Lung (tissue), 12 donors: ENCODE measurements around the gene GPRC5D. TPM values are rescaled to one million over a fixed set of nuclear protein-coding genes. Genes with fewer than 3 reads are reported as not detected.

ENCODE experiments used
- ATAC-seq: fragments of 200-7000 bp; cut with Tn5 transposase; one replicate; pipeline ENCODE4 v1.9.1; 2020; ENCODE audit warnings: moderate number of reproducible peaks; ENCODE audit not compliant: insufficient read depth, low FRiP score
- DNase-seq, 3 donors: peaks; one replicate each; pipeline ENCODE4 v3.0.0-alpha.2; 2013 to 2017
- H3K27ac ChIP-seq, 2 donors: one replicate each; pipeline ENCODE4 v1.5.1; 2013; ENCODE audit warnings: mild to moderate bottlenecking in 2 of 2, moderate library complexity in 2 of 2, control low read depth in 1 of 2, inconsistent platforms in 1 of 2, low read depth in 1 of 2, low read length in 1 of 2
- H3K27me3 ChIP-seq, 3 donors: one replicate each; pipeline ENCODE4 v1.5.1; 2013; ENCODE audit warnings: low read length in 2 of 3; ENCODE audit not compliant: control insufficient read depth in 3 of 3, insufficient read depth in 3 of 3
- H3K36me3 ChIP-seq, 4 donors: one replicate each; pipeline ENCODE4 v1.5.1; 2013; ENCODE audit warnings: low read length in 4 of 4, mild to moderate bottlenecking in 1 of 4, moderate library complexity in 1 of 4; ENCODE audit not compliant: control insufficient read depth in 4 of 4, insufficient read depth in 4 of 4
- H3K4me1 ChIP-seq, 5 donors: one replicate each; pipeline ENCODE4 v1.5.1; 2013; ENCODE audit warnings: low read length in 5 of 5, mild to moderate bottlenecking in 2 of 5, moderate library complexity in 1 of 5; ENCODE audit not compliant: control insufficient read depth in 5 of 5, insufficient read depth in 5 of 5
- H3K4me3 ChIP-seq: one replicate; pipeline ENCODE4 v1.5.1; 2013; ENCODE audit warnings: mild to moderate bottlenecking, control low read depth, moderate library complexity
- H3K9ac ChIP-seq, 2 donors: one replicate each; pipeline ENCODE4 v1.5.1; 2013; ENCODE audit warnings: low read length in 2 of 2, control low read depth in 1 of 2; ENCODE audit not compliant: insufficient read depth in 1 of 2
- H3K9me3 ChIP-seq, 4 donors: one replicate each; pipeline ENCODE4 v1.5.1; 2013; ENCODE audit warnings: low read length in 3 of 4, mild to moderate bottlenecking in 1 of 4, moderate library complexity in 1 of 4; ENCODE audit not compliant: control insufficient read depth in 4 of 4, insufficient read depth in 3 of 4
- CTCF ChIP-seq: IDR thresholded peaks from 2 replicates; pipeline ENCODE4 v1.5.1; 2012; ENCODE audit warnings: mild to moderate bottlenecking; ENCODE audit errors: control extremely low read depth, extremely low read depth
- WGBS, 2 donors: extraction: QIAGEN DNeasy Blood & Tissue Kit; methylation state at CpG; one replicate each; pipeline ENCODE4 v1.1.7; 2013; 5-methylcytosine and 5-hydroxymethylcytosine counted together
- polyA plus RNA-seq, 2 donors: library from polyadenylated mRNA; stranded (reverse); fragments of 200-250 nt; gene quantifications; one replicate each; pipeline ENCODE4 v1.2.1, GENCODE V29; 2013
- total RNA-seq, 2 donors: library from RNA; depleted of rRNA in 1 of 2; stranded (reverse); fragments of >200 nt in 1 of 2; gene quantifications; one replicate each; pipeline ENCODE4 v1.2.1, GENCODE V29; 2014 to 2021
- donor health status: control.
- donor health status: control.
- donor health status: Bipolar disorder and iron deficiency.
- donor health status: healthy.
- donor health status: DM: yes; HTN: yes; CAD: no.

Gene GPRC5D
- total and polyA plus RNA-seq, 4 donors: 0.14 to 0.30 TPM; not detected in 2

GRCh38 chr12:12922191-12922616 lies 29.8 kb downstream of the GPRC5D start:
- H3K9ac ChIP-seq: no peak overlapping the region
- no peaks in the 10 kb centered on the region for H3K36me3 ChIP-seq
- no peak for TF ChIP-seq CTCF
- no peak overlapping the region for H3K4me3 ChIP-seq
- no peaks in the 10 kb centered on the region for H3K4me1 ChIP-seq
- WGBS, 2 donors: 61 to 74% methylated on average over 6 of the region's 6 CpGs
- ATAC-seq (no peak), DNase-seq (no peak)
- H3K27ac ChIP-seq: no peak overlapping the region
- no peaks in the 10 kb centered on the region for H3K27me3 ChIP-seq
- no peaks in the 10 kb centered on the region for H3K9me3 ChIP-seq

- no peaks in the 10 kb centered on the region for H3K9me3 ChIP-seq
- H3K36me3 ChIP-seq: no peaks in the 10 kb centered on the region
- H3K4me1 ChIP-seq: peaks cover 0 to 10% (median 0%) of the 10 kb centered on the region in 5 donors
- WGBS, 2 donors: 85 to 88% methylated on average over 5 of the region's 5 CpGs
- H3K4me3 ChIP-seq: no peak overlapping the region
- H3K9ac ChIP-seq: no peak overlapping the region
- no peak for TF ChIP-seq CTCF
- DNase-seq: no peak
- H3K27ac ChIP-seq: no peak overlapping the region
- H3K27me3 ChIP-seq: no peaks in the 10 kb centered on the region
- ATAC-seq: no peak
These were observed 32.1 kb downstream of the GPRC5D start for GRCh38 chr12:12919666-12920435.

GRCh38 chr12:12918781-12919389 lies 33.1 kb downstream of the GPRC5D start:
- 68 to 73% methylated on average over 6 of the region's 6 CpGs for WGBS, 2 donors
- no peak for DNase-seq
- no peak for TF ChIP-seq CTCF

More at GRCh38 chr12:12918781-12919389, 33.1 kb downstream of the GPRC5D start:
- Histone ChIP-seq H3K4me3 (no peak overlapping the region), H3K9ac (no peak overlapping the region), H3K27me3 (no peaks in the 10 kb centered on the region), H3K9me3 (no peaks in the 10 kb centered on the region), H3K4me1 (peaks cover 0 to 10% (median 0%) of the 10 kb centered on the region in 5 donors), H3K27ac (no peak overlapping the region), H3K36me3 (no peaks in the 10 kb centered on the region)
- no peak for ATAC-seq
